ENCODE measurements around the gene MSANTD1.

Gene MSANTD1

GRCh38 chr4:3248811-3249661, at the start of gene MSANTD1:
Gene MSANTD1 (plus strand): TSS chr4:3249159. CDS start chr4:3249223, 64 bp downstream.
- no peak for DNase-seq

GRCh38 chr4:3199653-3200422, 49.1 kb upstream of the MSANTD1 start:
- no peak for DNase-seq

GRCh38 chr4:3200423-3201090, 48.4 kb upstream of the MSANTD1 start:
- no peak for DNase-seq

- DNase-seq: no peak
Observed at GRCh38 chr4:3201718-3202702, 46.9 kb upstream of the MSANTD1 start.

GRCh38 chr4:3202836-3203820, 45.8 kb upstream of the MSANTD1 start:
- DNase-seq: no peak

GRCh38 chr4:3203971-3204431, 45.0 kb upstream of the MSANTD1 start:
- no peak for DNase-seq

GRCh38 chr4:3205995-3206394, 43.0 kb upstream of the MSANTD1 start:
- DNase-seq: no peak

GRCh38 chr4:3206439-3207100, 42.4 kb upstream of the MSANTD1 start:
- DNase-seq: no peak

GRCh38 chr4:3207531-3208037, 41.4 kb upstream of the MSANTD1 start:
- DNase-seq: no peak

- no peak for DNase-seq
Observed at GRCh38 chr4:3208826-3209225, 40.1 kb upstream of the MSANTD1 start.

- no peak for DNase-seq
Observed at GRCh38 chr4:3209551-3210325, 39.2 kb upstream of the MSANTD1 start.

- DNase-seq: no peak
Observed at GRCh38 chr4:3210467-3210866, 38.5 kb upstream of the MSANTD1 start.

GRCh38 chr4:3211866-3212265, 37.1 kb upstream of the MSANTD1 start:
- DNase-seq: no peak

- no peak for DNase-seq
Observed at GRCh38 chr4:3212391-3213105, 36.4 kb upstream of the MSANTD1 start.

GRCh38 chr4:3213106-3213425, 35.9 kb upstream of the MSANTD1 start:
- DNase-seq: no peak

- no peak for DNase-seq
Observed at GRCh38 chr4:3213661-3214250, 35.2 kb upstream of the MSANTD1 start.

- DNase-seq: no peak
Observed at GRCh38 chr4:3215256-3215655, 33.7 kb upstream of the MSANTD1 start.

GRCh38 chr4:3215733-3216132, 33.2 kb upstream of the MSANTD1 start:
- no peak for DNase-seq
